ENCODE measurements around the gene PCDH9. TPM values are rescaled to one million over a fixed set of nuclear protein-coding genes. Genes with fewer than 3 reads are reported as not detected.

PCDH9 gene
- total RNA-seq, 1 experiment from 2014 or later, result 0.11 TPM

DNA sequence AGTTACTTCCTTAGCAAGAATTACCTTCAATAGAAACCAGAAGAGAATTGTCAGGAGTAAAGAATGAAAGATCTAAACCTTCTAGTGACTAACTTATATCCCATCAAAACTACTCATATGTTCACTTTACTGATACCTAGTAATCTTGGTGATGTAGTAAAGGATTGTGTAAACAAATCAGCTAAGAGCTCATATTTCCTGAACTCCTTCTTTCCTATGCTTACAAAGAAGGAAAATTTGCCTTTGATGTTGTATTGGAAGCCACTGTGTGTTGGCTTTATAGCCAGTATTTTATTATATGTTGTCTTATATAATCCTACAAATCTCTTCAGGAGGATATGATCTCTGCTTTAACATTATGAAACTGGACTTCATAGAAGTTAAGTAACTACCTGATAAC, 671.0 kb downstream of the PCDH9 start:
- TF ChIP-seq, protein P1, sequence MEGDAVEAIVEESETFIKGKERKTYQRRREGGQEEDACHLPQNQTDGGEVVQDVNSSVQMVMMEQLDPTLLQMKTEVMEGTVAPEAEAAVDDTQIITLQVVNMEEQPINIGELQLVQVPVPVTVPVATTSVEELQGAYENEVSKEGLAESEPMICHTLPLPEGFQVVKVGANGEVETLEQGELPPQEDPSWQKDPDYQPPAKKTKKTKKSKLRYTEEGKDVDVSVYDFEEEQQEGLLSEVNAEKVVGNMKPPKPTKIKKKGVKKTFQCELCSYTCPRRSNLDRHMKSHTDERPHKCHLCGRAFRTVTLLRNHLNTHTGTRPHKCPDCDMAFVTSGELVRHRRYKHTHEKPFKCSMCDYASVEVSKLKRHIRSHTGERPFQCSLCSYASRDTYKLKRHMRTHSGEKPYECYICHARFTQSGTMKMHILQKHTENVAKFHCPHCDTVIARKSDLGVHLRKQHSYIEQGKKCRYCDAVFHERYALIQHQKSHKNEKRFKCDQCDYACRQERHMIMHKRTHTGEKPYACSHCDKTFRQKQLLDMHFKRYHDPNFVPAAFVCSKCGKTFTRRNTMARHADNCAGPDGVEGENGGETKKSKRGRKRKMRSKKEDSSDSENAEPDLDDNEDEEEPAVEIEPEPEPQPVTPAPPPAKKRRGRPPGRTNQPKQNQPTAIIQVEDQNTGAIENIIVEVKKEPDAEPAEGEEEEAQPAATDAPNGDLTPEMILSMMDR (IDR thresholded peaks at IDR 0.05; ENCODE audit: insufficient read depth in 1 of 2, low read depth in 1 of 2, low read length in 1 of 2, severe bottlenecking in 1 of 2, unreplicated experiment in 1 of 2), result no peak

DNA sequence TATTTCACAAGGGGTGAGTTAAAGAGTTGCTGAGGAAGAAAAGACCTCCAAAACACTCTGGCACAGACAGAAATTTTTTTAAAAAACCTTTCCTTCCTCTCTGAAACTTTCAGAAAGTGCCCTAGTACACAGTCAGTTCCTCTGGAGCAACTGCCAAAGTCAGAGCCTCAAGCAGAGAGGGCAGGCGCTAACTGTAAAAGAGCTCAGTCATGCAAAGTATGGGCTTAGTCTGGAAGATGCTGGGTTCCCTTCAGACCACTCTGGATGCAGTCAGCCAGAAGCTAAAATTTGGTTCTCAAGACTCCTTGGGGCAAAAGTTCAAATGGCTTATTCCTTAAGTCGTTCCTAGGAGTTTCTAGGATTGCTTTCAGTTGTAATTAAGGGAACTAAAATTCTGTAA, 671.6 kb downstream of the PCDH9 start:
- no peak overlapping the region for H3K4me3 ChIP-seq (ENCODE audit: low read depth, low read length)
- no peaks in the 10 kb centered on the region for H3K4me1 ChIP-seq
- no peak for DNase-seq
- no peaks in the 10 kb centered on the region for H3K36me3 ChIP-seq (ENCODE audit: control insufficient read depth, insufficient read depth, low read length)
- Mint-ChIP-seq H3K27me3 (ENCODE audit: insufficient read depth, unreplicated experiment) (no peaks in the 10 kb centered on the region), H3K27ac (ENCODE audit: unreplicated experiment) (no peak overlapping the region), H3K4me1 (ENCODE audit: low read depth, unreplicated experiment) (no peaks in the 10 kb centered on the region), H3K9me3 (ENCODE audit: unreplicated experiment) (peaks cover 11% of the 10 kb centered on the region), H3K36me3 (ENCODE audit: insufficient read depth, unreplicated experiment) (no peaks in the 10 kb centered on the region), H3K4me3 (ENCODE audit: unreplicated experiment) (no peak overlapping the region)
- no TSS peak for BruUV-seq (replicated peaks)
- CTCF ChIA-PET, result no interaction called here
- H3K9me3 ChIP-seq, result no peaks in the 10 kb centered on the region
- no peaks in the 10 kb centered on the region for H3K27me3 ChIP-seq (replicated peaks; ENCODE audit: control insufficient read depth, insufficient read depth, low read length)
- TF ChIP-seq, protein P1 (IDR thresholded peaks at IDR 0.05; ENCODE audit: insufficient read depth in 1 of 2, low read depth in 1 of 2, low read length in 1 of 2, severe bottlenecking in 1 of 2, unreplicated experiment in 1 of 2), result no peak
- POLR2A ChIA-PET, result no interaction called here
- intact Hi-C loops (cut with micrococcal nuclease; ENCODE audit: unreplicated experiment), result no loop called here

More for the DNA sequence above, 671.0 kb downstream of the PCDH9 start:
- Histone ChIP-seq H3K27me3 (replicated peaks; ENCODE audit: control insufficient read depth, insufficient read depth, low read length) (no peaks in the 10 kb centered on the region), H3K36me3 (ENCODE audit: control insufficient read depth, insufficient read depth, low read length) (no peaks in the 10 kb centered on the region), H3K9me3 (no peaks in the 10 kb centered on the region), H3K4me3 (ENCODE audit: low read depth, low read length) (no peak overlapping the region), H3K4me1 (no peaks in the 10 kb centered on the region)
- H3K27me3 Mint-ChIP-seq (ENCODE audit: insufficient read depth, unreplicated experiment), result no peaks in the 10 kb centered on the region
- peaks cover 11% of the 10 kb centered on the region for H3K9me3 Mint-ChIP-seq (ENCODE audit: unreplicated experiment)
- H3K36me3 Mint-ChIP-seq (ENCODE audit: insufficient read depth, unreplicated experiment), result no peaks in the 10 kb centered on the region
- ChIA-PET CTCF (no interaction called here), POLR2A (no interaction called here)
- no TSS peak for BruUV-seq (replicated peaks)
- H3K4me1 Mint-ChIP-seq (ENCODE audit: low read depth, unreplicated experiment), result no peaks in the 10 kb centered on the region
- DNase-seq, result no peak
- H3K27ac Mint-ChIP-seq (ENCODE audit: unreplicated experiment), result no peak overlapping the region
- intact Hi-C loops (cut with micrococcal nuclease; ENCODE audit: unreplicated experiment), result no loop called here
- no peak overlapping the region for H3K4me3 Mint-ChIP-seq (ENCODE audit: unreplicated experiment)

DNA sequence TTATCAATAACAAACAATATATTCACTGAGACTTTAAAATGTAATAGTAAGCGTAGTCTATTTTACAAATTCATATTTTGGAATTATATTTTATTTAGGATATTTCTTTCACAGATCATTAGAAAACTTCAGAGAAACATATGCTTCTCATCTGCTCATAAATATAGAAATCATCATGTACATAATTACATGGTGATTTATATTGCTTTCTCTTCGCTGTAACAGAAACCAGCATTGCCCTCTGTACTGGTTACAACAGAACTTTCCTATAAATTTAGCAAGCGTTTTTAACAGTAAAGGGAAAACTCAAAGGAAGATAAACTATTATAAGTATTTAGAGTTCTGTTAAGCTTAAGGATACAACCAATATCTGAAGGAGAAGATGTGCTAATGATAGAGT, 672.8 kb downstream of the PCDH9 start:
- CTCF ChIA-PET, result no interaction called here
- Histone ChIP-seq H3K4me1 (no peaks in the 10 kb centered on the region), H3K4me3 (ENCODE audit: low read depth, low read length) (no peak overlapping the region), H3K27me3 (replicated peaks; ENCODE audit: control insufficient read depth, insufficient read depth, low read length) (no peaks in the 10 kb centered on the region), H3K36me3 (ENCODE audit: control insufficient read depth, insufficient read depth, low read length) (no peaks in the 10 kb centered on the region), H3K9me3 (no peaks in the 10 kb centered on the region)
- BruUV-seq (replicated peaks), result no TSS peak
- Mint-ChIP-seq H3K27me3 (ENCODE audit: insufficient read depth, unreplicated experiment) (no peaks in the 10 kb centered on the region), H3K4me3 (ENCODE audit: unreplicated experiment) (no peak overlapping the region), H3K9me3 (ENCODE audit: unreplicated experiment) (peaks cover 3% of the 10 kb centered on the region), H3K4me1 (ENCODE audit: low read depth, unreplicated experiment) (no peaks in the 10 kb centered on the region), H3K36me3 (ENCODE audit: insufficient read depth, unreplicated experiment) (no peaks in the 10 kb centered on the region), H3K27ac (ENCODE audit: unreplicated experiment) (no peak overlapping the region)
- intact Hi-C loops (cut with micrococcal nuclease; ENCODE audit: unreplicated experiment), result no loop called here
- POLR2A ChIA-PET, result no interaction called here
- no peak for DNase-seq
- TF ChIP-seq, protein P1 (IDR thresholded peaks at IDR 0.05; ENCODE audit: insufficient read depth in 1 of 2, low read depth in 1 of 2, low read length in 1 of 2, severe bottlenecking in 1 of 2, unreplicated experiment in 1 of 2), result no peak

Data from Caco-2 (cell line).